Measurements from ENCODE around the gene TMCO4.

Gene TMCO4

GRCh38 chr1:19685994-19686393, 113.7 kb downstream of the TMCO4 start:
- no peak for DNase-seq (ENCODE audit: low read depth in 2 of 2)

DNA sequence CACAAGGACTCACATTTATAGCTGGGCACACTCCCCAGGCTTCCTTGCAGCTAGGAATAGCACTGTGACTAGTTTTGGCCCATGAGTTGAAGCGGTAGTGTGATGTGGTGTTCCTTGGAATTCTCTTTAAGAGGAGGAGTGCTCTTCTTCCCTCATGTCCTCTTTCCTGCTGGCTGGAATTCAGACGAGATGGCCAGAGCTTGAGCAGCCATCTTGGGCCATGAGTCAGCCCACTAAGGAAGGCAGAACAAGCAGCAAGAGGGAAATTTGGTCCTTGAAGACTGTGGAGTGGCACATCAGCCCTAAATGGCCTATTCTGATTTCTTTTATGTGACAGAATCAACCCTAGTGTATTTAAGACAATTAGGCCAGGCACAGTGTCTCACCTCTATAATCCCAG, 115.0 kb downstream of the TMCO4 start:
- no peak for DNase-seq (ENCODE audit: low read depth in 2 of 2)

GRCh38 chr1:19683351-19683750, 116.4 kb downstream of the TMCO4 start:
- no peak for DNase-seq (ENCODE audit: low read depth in 2 of 2)

DNA sequence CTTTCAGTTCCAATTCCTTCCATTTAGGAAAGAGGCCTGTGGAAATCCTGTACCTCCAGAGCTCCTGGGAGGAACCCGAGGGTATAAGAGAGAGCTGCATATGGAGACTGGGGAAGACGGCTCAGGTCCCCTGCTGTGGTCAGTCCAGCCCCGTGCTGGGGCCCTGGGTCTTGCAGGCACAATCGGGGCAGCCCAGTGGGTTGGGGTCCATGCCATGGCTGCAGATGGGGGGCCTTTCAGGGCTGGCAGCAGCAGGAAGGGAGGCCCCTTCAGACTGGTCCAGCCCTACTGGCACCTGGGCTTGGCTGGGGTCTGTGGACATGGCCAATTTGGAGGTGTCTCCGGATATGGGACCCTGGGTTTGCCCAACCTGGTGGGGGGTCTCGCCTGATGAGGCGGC, 116.8 kb downstream of the TMCO4 start:
- DNase-seq (ENCODE audit: low read depth in 2 of 2): no peak

GRCh38 chr1:19682257-19682656, 117.5 kb downstream of the TMCO4 start:
- no peak for DNase-seq (ENCODE audit: low read depth in 2 of 2)

GRCh38 chr1:19680644-19681043, 119.1 kb downstream of the TMCO4 start:
- DNase-seq (ENCODE audit: low read depth in 2 of 2): no peak

- DNase-seq (ENCODE audit: low read depth in 2 of 2): no peak
Observed at GRCh38 chr1:19679691-19680090, 120.0 kb downstream of the TMCO4 start.

GRCh38 chr1:19678931-19679453, 120.7 kb downstream of the TMCO4 start:
- DNase-seq (ENCODE audit: low read depth in 2 of 2): no peak

DNA sequence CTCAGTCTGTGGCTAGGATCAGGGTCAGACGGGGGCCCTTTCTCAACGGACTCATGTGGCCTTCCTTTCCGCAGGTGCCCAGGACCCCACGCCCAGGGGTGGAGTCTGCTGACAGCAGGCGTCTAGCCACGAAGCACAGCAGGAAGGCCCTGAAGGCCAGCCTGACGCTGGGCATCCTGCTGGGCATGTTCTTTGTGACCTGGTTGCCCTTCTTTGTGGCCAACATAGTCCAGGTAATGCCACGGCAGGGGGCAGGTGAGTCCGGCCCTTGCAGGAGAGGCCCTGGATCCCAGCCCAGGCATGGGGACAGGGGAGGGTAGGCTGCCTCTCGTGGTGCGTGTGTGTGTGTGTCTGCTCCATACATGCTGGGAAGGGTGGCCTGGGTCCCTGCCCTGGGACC, 121.2 kb downstream of the TMCO4 start:
- no peak for DNase-seq (ENCODE audit: low read depth in 2 of 2)

- DNase-seq (ENCODE audit: low read depth in 2 of 2): no peak
Observed at GRCh38 chr1:19676438-19676922, 123.2 kb downstream of the TMCO4 start.

DNA sequence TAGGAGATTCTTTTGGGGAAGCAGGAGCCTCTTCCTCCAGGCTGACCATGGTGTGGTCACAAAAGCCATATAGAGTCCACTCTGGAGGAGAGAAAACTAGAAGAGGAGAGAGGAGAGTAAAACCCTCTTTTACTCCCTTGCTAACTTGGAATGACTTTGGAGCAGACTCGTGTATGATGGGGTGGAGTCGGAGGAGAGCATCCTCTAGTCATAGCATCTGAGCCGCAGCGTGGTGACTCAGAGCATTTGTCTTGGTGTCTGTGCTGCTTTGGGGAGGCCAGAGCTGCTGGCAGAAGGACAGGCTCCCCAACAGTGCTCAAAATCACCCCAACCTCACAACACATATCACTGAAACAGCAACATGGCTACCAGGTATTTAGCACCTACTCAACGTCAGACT, 123.9 kb downstream of the TMCO4 start:
- no peak for DNase-seq (ENCODE audit: low read depth in 2 of 2)

DNA sequence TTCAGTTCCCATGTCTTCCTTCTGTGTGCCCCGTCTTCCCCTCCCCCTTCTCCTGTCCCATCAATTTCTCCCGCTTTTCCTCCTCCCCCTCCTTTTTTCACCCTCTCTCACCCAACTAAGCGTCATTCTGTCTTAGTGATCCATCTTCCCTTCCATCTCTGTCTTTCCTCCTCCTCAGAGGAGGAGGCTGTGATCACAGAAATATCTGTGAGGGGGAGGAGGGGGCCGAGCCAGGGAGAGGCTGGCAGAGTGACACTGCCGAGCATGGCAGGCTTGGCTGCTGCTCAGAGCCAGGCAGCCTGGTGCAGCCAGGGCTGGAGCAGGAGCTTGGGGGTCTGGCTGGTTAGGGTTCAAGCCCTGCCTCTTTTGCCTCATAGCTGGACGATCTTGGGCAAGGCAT, 127.5 kb downstream of the TMCO4 start:
- DNase-seq (ENCODE audit: low read depth in 2 of 2): no peak

DNA sequence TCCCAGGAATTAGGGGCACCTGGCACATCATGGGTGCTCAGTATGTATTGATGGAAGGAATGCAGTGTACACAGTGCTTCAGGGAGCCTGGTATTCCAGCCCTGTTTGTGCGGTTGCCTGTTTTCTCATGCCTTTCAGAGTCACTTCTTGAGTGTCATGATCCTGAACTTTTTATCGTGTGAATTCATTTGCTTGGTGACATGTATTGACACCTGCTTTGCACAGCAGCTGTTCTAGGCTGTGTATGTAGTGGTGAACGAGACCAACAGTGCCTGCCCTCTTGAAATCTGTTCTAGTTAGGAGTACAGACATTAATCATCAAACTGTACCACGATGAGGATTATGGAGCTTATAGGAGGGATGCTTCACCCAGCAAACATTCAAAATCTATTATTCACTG, 128.9 kb downstream of the TMCO4 start:
- no peak for DNase-seq (ENCODE audit: low read depth in 2 of 2)

DNA sequence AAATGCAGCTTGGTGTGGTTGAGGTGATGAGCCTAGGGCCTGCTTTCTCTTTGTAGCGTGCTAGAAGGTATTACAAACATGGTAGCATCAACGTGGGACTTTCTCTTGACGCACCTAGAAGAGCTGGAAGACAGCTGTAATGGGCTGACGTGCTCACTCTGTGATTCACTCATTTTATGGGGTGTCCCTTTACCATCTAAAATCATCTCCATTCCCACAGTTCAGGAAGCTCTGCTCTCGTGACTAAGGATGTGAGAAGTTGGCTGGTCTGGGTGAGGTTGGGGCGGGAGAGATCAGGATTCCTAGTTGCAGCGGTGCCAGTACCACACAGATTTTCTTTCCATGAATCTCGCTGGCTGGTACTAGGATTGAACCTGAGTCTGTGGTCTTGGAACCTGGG, 130.8 kb downstream of the TMCO4 start:
- no peak for DNase-seq (ENCODE audit: low read depth in 2 of 2)

- DNase-seq (ENCODE audit: low read depth in 2 of 2): no peak
Observed at GRCh38 chr1:19665496-19666465, 133.9 kb downstream of the TMCO4 start.

DNA sequence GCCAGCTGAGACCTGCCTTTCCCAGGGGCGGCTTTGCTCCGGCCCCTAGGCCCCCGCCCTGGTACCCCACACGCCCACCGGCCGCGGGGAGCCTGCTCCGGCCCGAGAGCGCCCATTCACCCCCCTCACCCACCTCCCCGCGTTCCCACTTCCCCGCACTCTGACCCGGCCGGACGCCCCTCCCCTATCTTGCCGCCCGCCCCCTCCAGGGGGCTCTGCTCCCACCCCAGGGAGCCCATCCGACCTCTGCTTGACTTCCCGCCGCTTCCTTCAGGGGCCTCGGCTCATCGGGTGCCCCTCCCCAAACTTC, 134.6 kb downstream of the TMCO4 start:
- no peak for DNase-seq (ENCODE audit: low read depth in 2 of 2)

DNA sequence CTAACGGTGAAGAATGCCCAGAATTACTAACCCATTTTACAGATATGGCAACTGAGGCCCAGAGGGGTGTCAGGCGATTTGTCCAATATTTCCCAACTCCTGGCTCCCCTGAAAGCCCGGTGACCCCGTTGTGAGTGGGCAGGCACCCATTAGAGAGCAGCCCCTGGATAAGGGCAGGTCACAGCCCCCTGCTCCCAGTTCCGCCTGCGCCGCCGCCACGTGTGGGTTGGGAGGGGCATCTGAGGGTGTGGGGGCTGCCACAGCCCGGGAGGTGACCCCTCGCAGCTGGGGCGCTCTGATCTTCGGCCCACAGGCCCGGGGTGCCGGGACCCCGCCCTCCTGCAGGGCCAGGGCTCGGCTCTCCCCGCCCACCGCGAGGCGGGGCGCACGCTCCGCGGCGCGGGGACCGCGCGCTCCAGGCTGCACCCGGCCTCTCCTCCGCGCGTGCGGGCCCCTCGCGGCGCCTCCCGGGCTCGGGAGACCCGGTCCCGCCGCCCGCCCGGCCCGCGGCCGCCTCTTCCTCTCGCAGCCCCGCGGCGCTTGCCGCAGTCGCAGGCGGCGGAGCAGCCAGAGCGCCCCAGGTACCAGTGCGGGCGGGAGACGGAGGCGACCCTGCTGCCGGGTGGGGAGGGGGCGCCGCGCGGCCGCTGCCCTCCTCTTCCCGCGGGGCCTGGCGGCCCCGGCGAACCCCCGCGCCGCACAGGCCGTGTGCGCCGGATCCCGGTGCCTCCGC, 135.1 kb downstream of the TMCO4 start, which contains the start of gene HTR6:
HTR6 (plus strand) TSS at position 423 of the 733 bp plus-strand sequence. CDS start 879 bp downstream, outside the sequence.
- DNase-seq (ENCODE audit: low read depth in 2 of 2): no peak

GRCh38 chr1:19662313-19662712, 137.4 kb downstream of the TMCO4 start:
- no peak for DNase-seq (ENCODE audit: low read depth in 2 of 2)

- DNase-seq (ENCODE audit: low read depth in 2 of 2): peak in 1 of 2 donors; percentile 20
Observed at GRCh38 chr1:19661721-19662228, 137.9 kb downstream of the TMCO4 start.

DNA sequence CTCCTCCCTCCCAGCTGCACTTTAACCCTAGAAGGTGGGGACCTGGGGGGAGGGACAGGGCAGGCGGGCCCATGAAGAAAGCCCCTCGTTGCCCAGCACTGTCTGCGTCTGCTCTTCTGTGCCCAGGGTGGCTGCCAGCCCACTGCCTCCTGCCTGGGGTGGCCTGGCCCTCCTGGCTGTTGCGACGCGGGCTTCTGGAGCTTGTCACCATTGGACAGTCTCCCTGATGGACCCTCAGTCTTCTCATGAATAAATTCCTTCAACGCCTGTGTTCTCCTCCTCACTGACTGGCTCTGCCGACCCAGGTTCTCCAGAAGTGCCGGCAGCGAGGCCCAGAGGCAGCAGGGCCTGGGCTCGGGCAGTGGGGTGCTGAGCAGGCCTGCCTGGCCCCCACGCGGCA, 141.5 kb downstream of the TMCO4 start:
- DNase-seq (ENCODE audit: low read depth in 2 of 2): no peak

GRCh38 chr1:19657511-19657910, 142.2 kb downstream of the TMCO4 start:
- DNase-seq (ENCODE audit: low read depth in 2 of 2): no peak

- no peak for DNase-seq (ENCODE audit: low read depth in 2 of 2)
Observed at GRCh38 chr1:19656780-19657466, 142.8 kb downstream of the TMCO4 start.

All from stimulated activated CD8-positive, alpha-beta memory T cell treated with anti-CD3 and anti-CD28 coated beads, Interleukin-7, amount 100 ng/mL, for 1 hour (primary cell).